Calu3 (cell line): Measurements from ENCODE around the gene STBD1. TPM values are rescaled to one million over a fixed set of nuclear protein-coding genes. Genes with fewer than 3 reads are reported as not detected.
A peak's percentile ranks its signal among the peaks of the same experiment; 100 is the strongest.

Experiments
- BruUV-seq: library from RNA; stranded (reverse); fragments of 400-500 nt; replicated peaks from 2 replicates; lab custom pipeline; 2021; lab: Mats Ljungman, UMichigan
- CTCF ChIA-PET: fragments of 300-600 bp; sonication (Branson Sonifier 250); formaldehyde crosslinking; loops from one replicate; lab custom pipeline; 2022; ENCODE audit warnings: antibody characterized with exemption; lab: Charles Lee
- DNase-seq: peaks from one replicate; pipeline ENCODE4 v3.0.0; 2022
- H3K27ac Mint-ChIP-seq: one replicate; pipeline ENCODE4 v1.8.0; 2022; ENCODE audit warnings: mixed read lengths; ENCODE audit not compliant: unreplicated experiment
- H3K27me3 Mint-ChIP-seq: one replicate; pipeline ENCODE4 v1.8.0; 2022; ENCODE audit warnings: mixed read lengths; ENCODE audit not compliant: unreplicated experiment
- H3K36me3 Mint-ChIP-seq: one replicate; pipeline ENCODE4 v1.8.0; 2022; ENCODE audit warnings: mild to moderate bottlenecking, moderate library complexity, mixed read lengths; ENCODE audit not compliant: insufficient read depth, unreplicated experiment
- H3K4me1 Mint-ChIP-seq: one replicate; pipeline ENCODE4 v1.8.0; 2022; ENCODE audit warnings: mild to moderate bottlenecking, low read depth, mixed read lengths; ENCODE audit not compliant: unreplicated experiment
- H3K4me3 Mint-ChIP-seq: one replicate; pipeline ENCODE4 v1.8.0; 2022; ENCODE audit warnings: mild to moderate bottlenecking, low read depth, moderate library complexity, mixed read lengths; ENCODE audit not compliant: unreplicated experiment
- H3K9me3 Mint-ChIP-seq: one replicate; pipeline ENCODE4 v1.8.0; 2022; ENCODE audit warnings: low read depth, mixed read lengths; ENCODE audit not compliant: unreplicated experiment
- intact Hi-C: fragments of 100-400 bp; cut with micrococcal nuclease; formaldehyde crosslinking; loops from one replicate; pipeline ENCODE4 v1.10.0; 2022; ENCODE audit not compliant: unreplicated experiment
- total RNA-seq: library from RNA; stranded (reverse); gene quantifications from 2 replicates; pipeline ENCODE4 v1.2.3, GENCODE V29; 2022
- TF ChIP-seq, protein P1 (sequence below): fragments of 200-600 bp; IDR thresholded peaks from one replicate; pipeline ENCODE4 v1.8.0; 2022; ENCODE audit warnings: antibody characterized with exemption; ENCODE audit not compliant: unreplicated experiment

Gene STBD1
- total RNA-seq, 1 experiment from 2014 or later, result 3.2 TPM

GRCh38 chr4:76296286-76296820, 10.2 kb upstream of the STBD1 start:
- CTCF ChIA-PET, result interaction anchor here (0.7 kb wide), 1 partner anchor 11 kb away, joined by 3 read pairs; no protein-coding TSS in a partner anchor

DNA sequence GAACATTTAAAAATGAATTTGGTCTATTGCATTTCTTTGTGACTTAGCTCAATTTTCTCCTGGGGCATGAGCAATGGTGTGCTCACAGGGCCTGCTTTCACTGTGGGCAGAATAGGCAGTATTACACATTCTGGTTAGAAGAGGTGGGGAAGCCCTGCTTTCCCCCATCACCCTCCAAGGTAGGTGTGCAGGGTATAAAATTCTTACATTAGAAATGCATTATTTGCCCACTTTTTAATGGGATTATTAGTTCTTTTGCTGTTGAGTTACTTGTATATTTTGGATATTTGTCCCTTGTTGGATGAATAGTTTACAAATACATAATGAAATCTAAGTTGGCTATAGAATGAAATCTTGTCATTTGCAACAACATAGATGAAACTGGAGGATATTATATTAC, 8.3 kb upstream of the STBD1 start:
- no peaks in the 10 kb centered on the region for H3K36me3 Mint-ChIP-seq
- H3K9me3 Mint-ChIP-seq, result peaks cover 4% of the 10 kb centered on the region
- H3K27ac Mint-ChIP-seq, result no peak overlapping the region
- intact Hi-C loops, result no loop called here
- H3K4me3 Mint-ChIP-seq, result no peak overlapping the region
- CTCF ChIA-PET, result no interaction called here
- TF ChIP-seq, protein P1, sequence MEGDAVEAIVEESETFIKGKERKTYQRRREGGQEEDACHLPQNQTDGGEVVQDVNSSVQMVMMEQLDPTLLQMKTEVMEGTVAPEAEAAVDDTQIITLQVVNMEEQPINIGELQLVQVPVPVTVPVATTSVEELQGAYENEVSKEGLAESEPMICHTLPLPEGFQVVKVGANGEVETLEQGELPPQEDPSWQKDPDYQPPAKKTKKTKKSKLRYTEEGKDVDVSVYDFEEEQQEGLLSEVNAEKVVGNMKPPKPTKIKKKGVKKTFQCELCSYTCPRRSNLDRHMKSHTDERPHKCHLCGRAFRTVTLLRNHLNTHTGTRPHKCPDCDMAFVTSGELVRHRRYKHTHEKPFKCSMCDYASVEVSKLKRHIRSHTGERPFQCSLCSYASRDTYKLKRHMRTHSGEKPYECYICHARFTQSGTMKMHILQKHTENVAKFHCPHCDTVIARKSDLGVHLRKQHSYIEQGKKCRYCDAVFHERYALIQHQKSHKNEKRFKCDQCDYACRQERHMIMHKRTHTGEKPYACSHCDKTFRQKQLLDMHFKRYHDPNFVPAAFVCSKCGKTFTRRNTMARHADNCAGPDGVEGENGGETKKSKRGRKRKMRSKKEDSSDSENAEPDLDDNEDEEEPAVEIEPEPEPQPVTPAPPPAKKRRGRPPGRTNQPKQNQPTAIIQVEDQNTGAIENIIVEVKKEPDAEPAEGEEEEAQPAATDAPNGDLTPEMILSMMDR, result no peak
- no peak for DNase-seq
- H3K4me1 Mint-ChIP-seq, result peaks cover 36% of the 10 kb centered on the region
- H3K27me3 Mint-ChIP-seq, result no peaks in the 10 kb centered on the region
- BruUV-seq, result no TSS peak

More at GRCh38 chr4:76296286-76296820, 10.2 kb upstream of the STBD1 start:
- Mint-ChIP-seq H3K9me3 (peaks cover 6% of the 10 kb centered on the region), H3K36me3 (no peaks in the 10 kb centered on the region), H3K4me1 (peaks cover 23% of the 10 kb centered on the region), H3K4me3 (no peak overlapping the region), H3K27me3 (no peaks in the 10 kb centered on the region), H3K27ac (no peak overlapping the region)
- intact Hi-C loops, result no loop called here
- DNase-seq, result no peak
- TF ChIP-seq, protein P1, result no peak
- no TSS peak for BruUV-seq

- Mint-ChIP-seq H3K4me1 (peaks cover 44% of the 10 kb centered on the region), H3K27ac (peak overlapping the region; percentile 10), H3K9me3 (peaks cover 4% of the 10 kb centered on the region), H3K36me3 (no peaks in the 10 kb centered on the region), H3K4me3 (no peak overlapping the region), H3K27me3 (no peaks in the 10 kb centered on the region)
- CTCF ChIA-PET, result no interaction called here
- TF ChIP-seq, protein P1, result no peak
- DNase-seq, result no peak
- BruUV-seq, result no TSS peak
- intact Hi-C loops, result no loop called here
These were observed 6.5 kb upstream of the STBD1 start for GRCh38 chr4:76300012-76300411.

- TF ChIP-seq, protein P1, result no peak
- Mint-ChIP-seq H3K36me3 (peaks cover 4% of the 10 kb centered on the region), H3K27me3 (no peaks in the 10 kb centered on the region), H3K27ac (peak overlapping the region; percentile 77), H3K4me1 (peaks cover 52% of the 10 kb centered on the region), H3K4me3 (no peak overlapping the region), H3K9me3 (peaks cover 4% of the 10 kb centered on the region)
- peak; percentile 35 for DNase-seq
- intact Hi-C loops, result no loop called here
- BruUV-seq, result no TSS peak
- CTCF ChIA-PET, result no interaction called here
These were observed 5.3 kb upstream of the STBD1 start for GRCh38 chr4:76301068-76301774.
